Naive B cell (primary cell): ENCODE results near the gene TCF4. TPM values are rescaled to one million over a fixed set of nuclear protein-coding genes. Genes with fewer than 3 reads are reported as not detected.

Experiments used
- ATAC-seq, 2 donors: fragments of 150-1000 bp; cut with Tn5 transposase; 2 replicates each; pipeline ENCODE4 v1.10.0; 2021; ENCODE audit warnings: low read depth in 2 of 2, mild to moderate bottlenecking in 2 of 2, moderate library complexity in 2 of 2
- DNase-seq: peaks from one replicate; pipeline ENCODE4 v3.0.0; 2022
- H3K27ac Mint-ChIP-seq, 6 donors: one replicate each; pipeline ENCODE4 v1.8.0; 2020 to 2022; ENCODE audit warnings: mild to moderate bottlenecking in 6 of 6, mixed read lengths in 6 of 6, moderate library complexity in 5 of 6, inconsistent platforms in 2 of 6
- H3K27me3 Mint-ChIP-seq, 3 donors: one replicate each; pipeline ENCODE4 v1.8.0; 2021 to 2022; ENCODE audit warnings: mixed read lengths in 3 of 3, mild to moderate bottlenecking in 1 of 3
- H3K36me3 Mint-ChIP-seq, 2 donors: one replicate each; pipeline ENCODE4 v1.8.0; 2020 to 2022; ENCODE audit warnings: mixed read lengths in 2 of 2, inconsistent platforms in 1 of 2, mild to moderate bottlenecking in 1 of 2
- H3K4me1 Mint-ChIP-seq, 3 donors: one replicate each; pipeline ENCODE4 v1.8.0; 2020 to 2022; ENCODE audit warnings: mixed read lengths in 3 of 3, inconsistent platforms in 1 of 3, mild to moderate bottlenecking in 1 of 3, moderate library complexity in 1 of 3
- H3K4me3 Mint-ChIP-seq, 8 donors: one replicate each; pipeline ENCODE4 v1.8.0; 2020 to 2022; ENCODE audit warnings: mild to moderate bottlenecking in 8 of 8, mixed read lengths in 8 of 8, moderate library complexity in 8 of 8, inconsistent platforms in 2 of 8
- H3K9me3 Mint-ChIP-seq, 7 donors: one replicate each; pipeline ENCODE4 v1.8.0; 2020 to 2022; ENCODE audit warnings: mixed read lengths in 7 of 7, mild to moderate bottlenecking in 5 of 7, inconsistent platforms in 2 of 7, moderate library complexity in 1 of 7
- polyA plus RNA-seq, 6 donors: library from polyadenylated mRNA; unstranded; fragments of 300-500 nt; fragmentation: Illumina TruSeq; gene quantifications; one replicate each; pipeline ENCODE4 v1.2.3, GENCODE V29; 2021; ENCODE audit warnings: low read depth in 6 of 6

The TCF4 gene
- polyA plus RNA-seq, 6 donors from 2014 or later: 199 to 274 (median 217) TPM

- DNase-seq: no peak
- no peaks in the 10 kb centered on the region for H3K36me3 Mint-ChIP-seq
- H3K9me3 Mint-ChIP-seq: no peaks in the 10 kb centered on the region
- H3K4me3 Mint-ChIP-seq: no peak overlapping the region
- peaks cover 0 to 10% (median 7%) of the 10 kb centered on the region in 3 donors for H3K4me1 Mint-ChIP-seq
- no peak overlapping the region for H3K27ac Mint-ChIP-seq
- H3K27me3 Mint-ChIP-seq: no peaks in the 10 kb centered on the region
- no peak for ATAC-seq
Measured at GRCh38 chr18:55579501-55580270, 8.3 kb downstream of the TCF4 start.

- peaks cover 0 to 4% of the 10 kb centered on the region in 2 donors for H3K36me3 Mint-ChIP-seq
Measured at GRCh38 chr18:55577812-55578539, 10.0 kb downstream of the TCF4 start.

GRCh38 chr18:55576001-55576400 is 12.0 kb downstream of the TCF4 start:
- Mint-ChIP-seq H3K27me3 (no peaks in the 10 kb centered on the region), H3K36me3 (peaks cover 0 to 4% of the 10 kb centered on the region in 2 donors), H3K9me3 (no peaks in the 10 kb centered on the region), H3K27ac (peak overlapping the region in 2 of 6 donors; percentile 12 to 22), H3K4me3 (peak overlapping the region in 2 of 8 donors; percentile 17 to 54), H3K4me1 (peaks cover 10 to 30% (median 20%) of the 10 kb centered on the region in 3 donors)
- DNase-seq: no peak
- ATAC-seq: peak; percentile 55 to 69

More at GRCh38 chr18:55577812-55578539, 10.0 kb downstream of the TCF4 start:
- ATAC-seq: peak in 1 of 2 donors; percentile 28
- Mint-ChIP-seq H3K27me3 (no peaks in the 10 kb centered on the region), H3K27ac (no peak overlapping the region), H3K9me3 (no peaks in the 10 kb centered on the region), H3K4me3 (no peak overlapping the region), H3K4me1 (peaks cover 3 to 15% (median 8%) of the 10 kb centered on the region in 3 donors)
- no peak for DNase-seq

DNA sequence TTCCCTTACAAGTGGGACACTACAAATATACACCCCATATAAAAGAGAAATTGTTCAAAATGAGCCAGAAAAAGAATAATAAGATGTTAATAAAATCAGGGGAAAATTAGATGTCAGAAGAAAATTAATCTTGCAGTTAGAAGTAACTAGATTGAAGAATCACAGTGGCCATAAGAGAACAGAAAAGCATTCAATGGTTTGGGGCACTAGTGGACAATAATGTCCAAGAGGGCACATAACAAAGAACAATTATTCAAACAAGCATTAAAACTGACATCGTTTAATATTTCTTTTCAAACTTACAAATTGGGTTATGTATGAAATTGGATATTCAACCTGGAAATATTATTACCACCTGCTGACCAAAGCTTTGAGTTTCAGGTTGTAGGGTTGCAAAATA is 12.9 kb downstream of the TCF4 start:
- no peak for DNase-seq

GRCh38 chr18:55573386-55573785 is 14.6 kb downstream of the TCF4 start:
- ATAC-seq (no peak), DNase-seq (no peak)
- Mint-ChIP-seq H3K36me3 (peaks cover 0 to 4% of the 10 kb centered on the region in 2 donors), H3K27ac (peak overlapping the region in 1 of 6 donors; percentile 1), H3K9me3 (no peaks in the 10 kb centered on the region), H3K4me3 (no peak overlapping the region), H3K27me3 (no peaks in the 10 kb centered on the region), H3K4me1 (peaks cover 13 to 41% (median 28%) of the 10 kb centered on the region in 3 donors)

More for the DNA sequence above, 12.9 kb downstream of the TCF4 start:
- Mint-ChIP-seq H3K27ac (no peak overlapping the region), H3K4me1 (peaks cover 13 to 40% (median 28%) of the 10 kb centered on the region in 3 donors), H3K9me3 (no peaks in the 10 kb centered on the region), H3K36me3 (peaks cover 0 to 4% of the 10 kb centered on the region in 2 donors), H3K4me3 (no peak overlapping the region), H3K27me3 (no peaks in the 10 kb centered on the region)
- no peak for ATAC-seq

DNA sequence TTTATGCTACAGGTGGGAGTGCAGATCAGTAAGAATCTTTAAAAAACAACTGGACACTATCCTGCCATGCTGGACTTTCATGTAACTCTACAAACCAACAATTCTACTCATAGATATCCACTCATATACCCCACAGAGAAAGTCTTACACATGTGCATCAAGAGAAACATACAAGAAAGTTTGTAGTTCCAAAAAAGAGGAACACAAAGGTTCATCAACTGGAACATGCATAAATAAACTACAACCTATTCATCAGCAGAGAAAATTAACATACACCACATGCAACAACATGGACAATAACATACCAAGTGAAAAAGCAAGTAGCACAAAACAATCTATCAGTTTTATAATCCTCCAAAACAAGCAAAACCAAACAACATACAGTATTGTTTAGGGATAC is 17.0 kb downstream of the TCF4 start:
- ATAC-seq (peak; percentile 68 to 69), DNase-seq (no peak)
- Mint-ChIP-seq H3K4me3 (peak overlapping the region in 1 of 8 donors; percentile 13), H3K27me3 (no peaks in the 10 kb centered on the region), H3K27ac (peak overlapping the region in 5 of 6 donors; percentile 1 to 74 (median 22)), H3K4me1 (peaks cover 13 to 47% (median 23%) of the 10 kb centered on the region in 3 donors), H3K36me3 (peaks cover 0 to 10% of the 10 kb centered on the region in 2 donors), H3K9me3 (peaks cover 0 to 3% (median 2%) of the 10 kb centered on the region in 7 donors)

DNA sequence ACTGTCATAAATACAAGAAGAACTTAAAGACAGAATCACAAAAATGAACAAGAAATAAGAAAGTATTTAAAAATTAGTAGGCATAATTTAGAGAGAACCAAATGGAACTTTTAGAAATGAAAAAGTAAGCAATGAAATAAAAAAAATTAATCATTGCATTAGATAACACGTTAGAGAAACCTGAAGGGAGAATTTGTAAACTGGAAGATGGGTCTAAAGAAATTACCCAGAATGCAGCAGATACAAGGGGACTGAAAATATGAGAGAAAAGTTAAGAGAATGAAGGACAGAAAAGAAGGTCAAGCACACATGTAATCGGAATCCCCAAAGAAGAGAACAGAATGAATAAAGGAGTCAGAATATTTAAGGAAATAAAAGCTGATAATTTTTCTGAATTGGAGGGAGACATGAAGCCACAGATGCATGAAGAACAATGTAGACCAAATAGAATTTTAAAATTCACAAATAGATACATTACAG is 21.5 kb downstream of the TCF4 start:
- peak overlapping the region in 1 of 6 donors; percentile 24 for H3K27ac Mint-ChIP-seq
- ATAC-seq: no peak
- no peaks in the 10 kb centered on the region for H3K27me3 Mint-ChIP-seq
- no peak for DNase-seq
- peaks cover 0 to 9% of the 10 kb centered on the region in 2 donors for H3K36me3 Mint-ChIP-seq
- H3K4me1 Mint-ChIP-seq: peaks cover 6 to 35% (median 11%) of the 10 kb centered on the region in 3 donors
- peaks cover 0 to 3% (median 2%) of the 10 kb centered on the region in 7 donors for H3K9me3 Mint-ChIP-seq
- peak overlapping the region in 1 of 8 donors; percentile 54 for H3K4me3 Mint-ChIP-seq

DNA sequence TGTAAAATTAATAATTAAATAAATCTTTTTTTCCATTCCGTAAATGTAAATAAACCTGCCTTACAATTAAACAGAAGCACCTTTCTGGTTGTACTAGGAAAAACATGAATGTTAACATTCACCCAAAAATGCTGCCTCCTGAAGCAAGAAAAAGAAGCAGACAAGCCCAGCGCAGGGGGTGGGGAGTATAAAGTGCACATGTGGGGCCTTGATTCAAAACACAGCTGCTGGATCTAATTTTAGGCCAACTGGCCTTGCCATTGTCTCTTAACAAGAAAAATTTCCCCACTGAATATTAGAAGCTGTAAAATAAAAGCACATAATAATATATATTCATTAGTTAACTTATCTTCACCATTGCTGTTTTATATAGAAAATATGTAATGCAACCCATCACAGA is 28.3 kb downstream of the TCF4 start:
- Mint-ChIP-seq H3K36me3 (peaks cover 0 to 2% of the 10 kb centered on the region in 2 donors), H3K4me3 (no peak overlapping the region), H3K27me3 (no peaks in the 10 kb centered on the region), H3K27ac (no peak overlapping the region), H3K4me1 (peaks cover 0 to 14% (median 1%) of the 10 kb centered on the region in 3 donors), H3K9me3 (no peaks in the 10 kb centered on the region)
- DNase-seq: no peak
- ATAC-seq: no peak

- H3K9me3 Mint-ChIP-seq: no peaks in the 10 kb centered on the region
- H3K4me1 Mint-ChIP-seq: peaks cover 0 to 12% (median 8%) of the 10 kb centered on the region in 3 donors
- H3K36me3 Mint-ChIP-seq: no peaks in the 10 kb centered on the region
- ATAC-seq: no peak
- DNase-seq: no peak
- peak overlapping the region in 1 of 6 donors; percentile 50 for H3K27ac Mint-ChIP-seq
- H3K27me3 Mint-ChIP-seq: no peaks in the 10 kb centered on the region
- no peak overlapping the region for H3K4me3 Mint-ChIP-seq
Measured at GRCh38 chr18:55557211-55557610, 30.8 kb downstream of the TCF4 start.

GRCh38 chr18:55555395-55556027 is 32.5 kb downstream of the TCF4 start:
- peak overlapping the region in 1 of 6 donors; percentile 13 for H3K27ac Mint-ChIP-seq
- H3K4me3 Mint-ChIP-seq: no peak overlapping the region
- DNase-seq (no peak), ATAC-seq (no peak)
- H3K9me3 Mint-ChIP-seq: no peaks in the 10 kb centered on the region
- H3K27me3 Mint-ChIP-seq: no peaks in the 10 kb centered on the region
- peaks cover 9 to 12% of the 10 kb centered on the region in 2 donors for H3K36me3 Mint-ChIP-seq
- peaks cover 4 to 15% (median 8%) of the 10 kb centered on the region in 3 donors for H3K4me1 Mint-ChIP-seq

DNA sequence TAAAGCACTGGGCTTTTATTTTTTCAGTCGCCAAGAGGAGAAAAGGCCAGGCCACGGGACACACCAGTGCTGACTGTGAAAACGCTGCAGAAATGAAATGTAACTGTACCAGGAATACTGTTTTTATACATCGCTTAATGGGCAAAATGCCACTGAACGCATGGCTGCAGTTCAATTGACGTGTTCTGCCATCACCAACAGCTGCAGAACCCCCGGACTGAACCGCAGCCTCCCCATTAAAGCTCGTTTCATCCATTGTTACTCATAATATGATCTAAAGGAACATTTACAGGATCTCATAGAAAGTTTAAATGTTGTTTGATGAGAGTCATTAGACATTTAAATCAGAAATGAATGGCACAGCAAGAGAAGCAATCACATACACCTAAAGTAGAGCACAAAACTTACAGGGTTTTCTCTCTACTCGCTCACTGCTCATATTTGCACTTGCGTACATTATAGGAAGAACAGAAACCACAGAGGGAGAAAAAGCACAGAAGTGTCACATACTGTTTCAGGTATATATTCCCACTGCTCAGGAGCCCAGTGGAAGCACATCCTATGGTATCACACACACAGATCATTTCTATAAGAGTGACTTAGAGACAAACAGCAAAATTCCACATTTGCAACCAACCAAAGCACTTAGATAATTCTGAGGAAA is 35.3 kb downstream of the TCF4 start:
- Mint-ChIP-seq H3K27me3 (no peaks in the 10 kb centered on the region), H3K36me3 (peaks cover 9 to 12% of the 10 kb centered on the region in 2 donors), H3K27ac (peak overlapping the region in 3 of 6 donors; percentile 44 to 79 (median 79)), H3K4me3 (peak overlapping the region in 2 of 8 donors; percentile 61 to 69), H3K9me3 (no peaks in the 10 kb centered on the region), H3K4me1 (peaks cover 4 to 10% (median 10%) of the 10 kb centered on the region in 3 donors)
- ATAC-seq: peak; percentile 68 to 79
- DNase-seq: peak; percentile 39

DNA sequence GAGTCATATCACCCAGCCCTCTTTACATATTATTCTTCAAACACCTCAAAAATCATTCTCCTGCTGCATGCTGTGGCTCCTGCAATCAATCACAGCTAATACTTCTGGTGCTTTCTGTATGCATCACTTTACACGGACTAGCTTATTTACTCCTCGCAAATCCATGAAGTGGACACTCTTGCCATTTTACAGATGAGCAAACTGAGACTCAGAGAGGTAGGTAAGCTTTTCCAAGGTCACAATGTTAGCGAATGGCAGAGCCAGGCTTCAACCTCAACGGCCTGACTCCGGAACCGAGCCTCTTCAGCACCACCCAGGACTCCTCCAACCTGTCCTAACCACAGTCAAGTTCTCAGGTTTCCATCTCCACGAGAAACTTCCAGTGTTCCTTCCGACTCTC is 36.8 kb downstream of the TCF4 start:
- Mint-ChIP-seq H3K4me1 (peaks cover 4 to 18% (median 14%) of the 10 kb centered on the region in 3 donors), H3K27me3 (no peaks in the 10 kb centered on the region), H3K36me3 (peaks cover 9 to 12% of the 10 kb centered on the region in 2 donors), H3K9me3 (no peaks in the 10 kb centered on the region), H3K4me3 (peak overlapping the region in 1 of 8 donors; percentile 13), H3K27ac (peak overlapping the region in 1 of 6 donors; percentile 27)
- ATAC-seq (no peak), DNase-seq (no peak)
